Right atrium auricular region (tissue), 2 donors: Measurements from ENCODE around the gene SLC12A1. TPM values are rescaled to one million over a fixed set of nuclear protein-coding genes. Genes with fewer than 3 reads are reported as not detected.

Experiments used
- DNase-seq: peaks from one replicate; pipeline ENCODE4 v3.0.0-alpha.2; 2019; ENCODE audit warnings: low spot score
- H3K27ac ChIP-seq, 2 donors: fragments of 200-600 bp; sonication (generic); 1 replicate in 1 of 2; 2 replicates in 1 of 2; pipeline ENCODE4 v1.5.1; 2016 to 2019
- H3K27me3 ChIP-seq, 2 donors: fragments of 200-600 bp; sonication (generic); one replicate each; pipeline versions ENCODE4 v1.5.1 to v1.6.0; 2017 to 2019
- H3K36me3 ChIP-seq: fragments of 200-600 bp; sonication (generic); one replicate; pipeline ENCODE4 v1.5.1; 2016
- H3K4me1 ChIP-seq, 2 donors: fragments of 200-600 bp; sonication (generic); one replicate each; pipeline versions ENCODE4 v1.5.1 to v1.6.0; 2017 to 2019
- H3K4me3 ChIP-seq, 2 donors: fragments of 200-600 bp; sonication (generic); 1 replicate in 1 of 2; 2 replicates in 1 of 2; pipeline ENCODE4 v1.5.1; 2017 to 2019; ENCODE audit warnings: mild to moderate bottlenecking in 1 of 2, moderate library complexity in 1 of 2
- H3K9me3 ChIP-seq, 2 donors: fragments of 200-600 bp; sonication (generic); one replicate each; pipeline ENCODE4 v1.5.1; 2019
- CTCF ChIP-seq, 2 donors: fragments of 200-600 bp; sonication (generic); IDR thresholded peaks; one replicate each; pipeline ENCODE4 v1.5.1; 2019; ENCODE audit warnings: antibody characterized with exemption in 2 of 2
- total RNA-seq, 2 donors: library from RNA; depleted of rRNA; stranded (reverse); fragments of >200 nt; gene quantifications; one replicate each; pipeline ENCODE4 v1.1.0, GENCODE V29; 2016

The SLC12A1 gene
- total RNA-seq, 2 donors from 2014 or later: not detected

DNA sequence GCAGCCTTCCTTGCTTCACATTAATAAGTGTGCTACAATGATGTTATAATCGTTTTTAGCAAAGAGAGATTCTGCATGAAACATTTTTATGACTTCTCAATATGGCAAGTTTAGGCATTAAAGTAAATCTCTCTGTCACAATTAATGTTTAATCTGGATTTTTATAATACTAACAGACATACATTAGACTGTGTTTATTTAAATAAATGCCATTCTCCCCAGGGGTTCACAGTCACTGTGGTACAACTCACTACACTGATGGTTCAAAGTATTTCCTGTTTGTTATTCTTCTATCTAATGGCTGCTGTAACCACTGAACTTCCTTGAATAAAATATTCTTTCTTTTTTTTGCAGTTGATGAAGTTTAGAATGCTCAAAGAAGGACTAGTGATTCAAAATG, 59.0 kb downstream of the SLC12A1 start:
- Histone ChIP-seq H3K9me3 (no peaks in the 10 kb centered on the region), H3K27me3 (no peaks in the 10 kb centered on the region), H3K4me1 (no peaks in the 10 kb centered on the region), H3K4me3 (no peak overlapping the region), H3K27ac (no peak overlapping the region), H3K36me3 (no peaks in the 10 kb centered on the region)
- no peak for DNase-seq
- no peak for TF ChIP-seq CTCF (IDR thresholded peaks at IDR 0.05)

GRCh38 chr15:48266024-48266689, 60.1 kb downstream of the SLC12A1 start:
- TF ChIP-seq CTCF (IDR thresholded peaks at IDR 0.05): no peak
- Histone ChIP-seq H3K36me3 (no peaks in the 10 kb centered on the region), H3K27ac (no peak overlapping the region), H3K4me1 (no peaks in the 10 kb centered on the region), H3K4me3 (no peak overlapping the region), H3K27me3 (no peaks in the 10 kb centered on the region), H3K9me3 (no peaks in the 10 kb centered on the region)
- DNase-seq: no peak

GRCh38 chr15:48267766-48268165, 61.7 kb downstream of the SLC12A1 start:
- DNase-seq: no peak
- Histone ChIP-seq H3K4me1 (no peaks in the 10 kb centered on the region), H3K27ac (no peak overlapping the region), H3K9me3 (no peaks in the 10 kb centered on the region), H3K36me3 (no peaks in the 10 kb centered on the region), H3K4me3 (no peak overlapping the region), H3K27me3 (no peaks in the 10 kb centered on the region)
- TF ChIP-seq CTCF (IDR thresholded peaks at IDR 0.05): no peak

DNA sequence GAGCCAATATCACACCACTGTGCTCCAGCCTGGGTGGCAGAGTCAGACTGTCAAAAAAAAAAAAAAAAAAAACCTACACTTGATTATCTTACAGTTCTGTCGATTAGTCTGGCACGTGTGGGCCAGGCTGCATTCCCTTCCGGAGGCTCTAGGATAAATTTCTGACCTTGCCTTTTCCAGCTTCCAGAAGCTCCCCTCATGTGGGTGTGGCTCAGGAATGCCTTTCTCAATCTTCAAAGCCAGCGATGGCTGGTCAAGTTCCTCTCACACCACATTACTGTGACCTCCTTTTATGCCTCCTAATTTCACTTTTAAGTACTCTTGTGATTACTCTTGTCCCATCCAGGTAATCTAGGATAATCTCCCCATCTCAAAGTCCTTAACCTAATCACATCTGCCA, 66.9 kb downstream of the SLC12A1 start:
- H3K36me3 ChIP-seq: no peaks in the 10 kb centered on the region
- no peak overlapping the region for H3K27ac ChIP-seq
- H3K4me1 ChIP-seq: no peaks in the 10 kb centered on the region
- no peaks in the 10 kb centered on the region for H3K9me3 ChIP-seq
- no peaks in the 10 kb centered on the region for H3K27me3 ChIP-seq
- no peak overlapping the region for H3K4me3 ChIP-seq
- DNase-seq: no peak
- TF ChIP-seq CTCF (IDR thresholded peaks at IDR 0.05): no peak

DNA sequence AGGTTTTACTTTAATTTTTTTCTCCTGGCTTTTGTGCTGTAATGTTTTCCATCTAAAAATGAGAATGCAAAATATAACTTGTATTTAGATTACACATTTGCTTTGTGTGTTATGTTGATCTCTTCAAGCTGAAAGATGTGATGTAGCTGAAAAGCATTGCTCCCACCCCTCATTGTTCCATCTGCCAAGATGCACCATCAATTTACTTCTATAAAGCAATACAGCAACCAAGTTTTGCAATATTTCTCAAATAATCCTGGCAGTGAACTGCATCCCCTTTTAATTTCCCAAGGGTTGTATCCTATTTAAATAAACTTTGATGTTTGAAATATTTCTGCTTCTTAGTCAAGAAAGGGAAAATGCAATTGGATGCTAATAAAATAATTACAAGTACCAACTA, 72.6 kb downstream of the SLC12A1 start:
- no peak for DNase-seq

More for the DNA sequence above, 72.6 kb downstream of the SLC12A1 start:
- no peak for TF ChIP-seq CTCF (IDR thresholded peaks at IDR 0.05)
- Histone ChIP-seq H3K27me3 (no peaks in the 10 kb centered on the region), H3K9me3 (no peaks in the 10 kb centered on the region), H3K27ac (no peak overlapping the region), H3K4me3 (no peak overlapping the region), H3K4me1 (no peaks in the 10 kb centered on the region), H3K36me3 (no peaks in the 10 kb centered on the region)
